GM19452 (cell line): Measurements from ENCODE around the gene KDM6A.
"Not testable (repeated sequence)": the region's sequence is repeated elsewhere in the genome, so short reads cannot be mapped to it uniquely, and the experiment has no call there.

ENCODE experiments used
- ATAC-seq: cut with Tn5 transposase; IDR thresholded peaks from one replicate; pipeline ENCODE4 v1.9.1; 2021; ENCODE audit not compliant: unreplicated experiment

The KDM6A gene

GRCh38 chrX:45068569-45068968 is 195.6 kb downstream of the KDM6A start:
- ATAC-seq = no peak

DNA sequence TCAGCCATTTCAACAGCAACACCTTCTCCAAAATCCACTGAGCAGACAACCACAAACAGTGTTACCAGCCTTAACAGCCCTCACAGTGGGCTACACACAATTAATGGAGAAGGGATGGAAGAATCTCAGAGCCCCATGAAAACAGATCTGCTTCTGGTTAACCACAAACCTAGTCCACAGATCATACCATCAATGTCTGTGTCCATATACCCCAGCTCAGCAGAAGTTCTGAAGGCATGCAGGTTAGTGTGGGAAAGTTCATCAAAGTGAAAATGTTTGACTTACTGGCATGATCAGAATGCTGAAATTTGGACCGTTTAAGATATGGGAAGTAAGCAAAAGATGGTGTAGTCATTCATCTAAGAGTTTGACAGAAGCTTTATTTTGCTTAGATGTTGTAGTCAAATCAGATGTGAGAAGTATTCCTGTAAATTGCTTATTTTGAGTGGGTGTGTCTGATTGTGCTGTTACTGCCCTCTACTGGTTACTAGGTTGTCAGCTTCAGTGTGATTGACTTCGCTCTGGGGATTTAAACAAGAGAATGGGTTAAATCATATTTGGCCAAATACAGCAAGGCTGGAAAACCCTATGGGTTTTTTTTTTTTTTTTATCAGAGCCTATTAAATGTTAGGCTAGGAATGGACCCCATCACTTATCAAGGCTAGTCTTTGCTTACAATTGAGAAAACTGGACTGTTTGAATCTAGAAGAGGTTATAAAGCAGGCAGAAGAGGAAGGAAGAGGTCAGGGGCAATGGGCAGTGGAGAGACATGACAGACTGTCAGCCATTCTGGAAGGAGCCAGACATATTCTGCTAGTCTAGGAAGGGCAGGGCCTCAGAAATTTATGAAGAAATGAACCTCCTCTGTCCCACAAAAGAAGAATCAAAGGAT is 197.4 kb downstream of the KDM6A start:
- ATAC-seq = no peak

DNA sequence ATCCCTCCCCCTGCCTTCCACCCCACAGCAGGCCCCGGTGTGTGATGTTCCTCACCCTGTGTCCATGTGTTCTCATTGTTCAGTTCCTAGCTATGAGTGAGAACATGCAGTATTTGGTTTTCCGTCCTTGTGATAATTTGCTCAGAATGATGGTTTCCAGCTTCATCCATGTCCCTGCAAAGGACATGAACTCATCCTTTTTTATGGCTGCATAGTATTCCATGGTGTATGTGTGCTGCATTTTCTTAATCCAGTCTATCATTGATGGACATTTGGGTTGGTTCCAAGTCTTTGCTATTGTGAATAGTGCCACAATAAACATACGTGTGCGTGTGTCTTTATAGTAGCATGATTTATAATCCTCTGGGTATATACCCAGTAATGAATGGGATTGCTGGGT is 200.0 kb downstream of the KDM6A start:
- not testable (repeated sequence) for ATAC-seq

GRCh38 chrX:45077748-45078424 is 204.9 kb downstream of the KDM6A start:
- ATAC-seq = peak; percentile 88

- no peak for ATAC-seq
These were observed 210.3 kb downstream of the KDM6A start for GRCh38 chrX:45083314-45083713.

- no peak for ATAC-seq
These were observed 237.5 kb downstream of the KDM6A start for GRCh38 chrX:45110494-45110893.

DNA sequence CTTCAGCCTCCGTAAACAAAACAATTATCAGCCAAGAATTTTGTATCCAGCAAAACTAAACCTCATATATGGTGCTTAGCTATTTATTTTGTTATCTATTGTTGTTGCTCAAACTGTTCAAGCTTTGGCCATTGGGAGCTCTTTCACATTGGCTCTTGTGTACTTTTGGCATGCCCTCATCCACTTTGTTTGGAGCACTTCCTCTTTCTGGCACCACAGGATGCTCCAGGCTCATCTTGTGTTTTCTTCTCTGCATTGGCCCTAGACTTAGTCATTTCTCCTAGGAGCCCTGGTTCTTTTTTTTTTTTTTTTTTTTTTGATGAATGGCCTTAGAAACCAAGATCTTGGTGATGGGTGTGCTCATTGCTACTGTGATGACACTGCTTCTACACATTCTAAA is 253.2 kb downstream of the KDM6A start:
- ATAC-seq = no peak

DNA sequence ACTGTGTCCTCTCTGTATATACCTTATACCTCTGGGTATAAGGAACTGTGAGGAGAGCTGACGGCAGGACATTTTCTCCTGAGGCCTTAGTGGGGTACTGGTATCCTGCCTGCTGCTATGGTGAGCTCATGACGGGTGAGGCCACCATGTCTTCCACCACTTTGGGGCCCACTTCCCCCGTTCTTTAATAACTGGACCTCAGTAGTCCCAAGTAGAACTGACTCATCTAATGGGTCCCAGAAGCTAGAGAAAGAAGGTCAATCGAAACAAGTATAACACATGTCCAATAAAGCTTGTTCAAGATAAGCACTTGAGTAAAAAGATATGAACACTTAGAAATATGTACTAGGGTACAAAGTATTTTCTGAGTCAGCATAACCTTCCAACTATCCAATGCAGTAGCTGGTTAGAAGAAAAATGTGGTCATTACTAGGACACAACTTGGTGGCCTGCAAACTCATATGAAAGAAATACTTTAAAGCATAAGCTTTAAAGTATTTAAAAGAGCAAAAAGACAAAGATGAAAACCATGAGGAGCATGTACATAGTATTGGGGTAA is 256.0 kb downstream of the KDM6A start:
- ATAC-seq = no peak

DNA sequence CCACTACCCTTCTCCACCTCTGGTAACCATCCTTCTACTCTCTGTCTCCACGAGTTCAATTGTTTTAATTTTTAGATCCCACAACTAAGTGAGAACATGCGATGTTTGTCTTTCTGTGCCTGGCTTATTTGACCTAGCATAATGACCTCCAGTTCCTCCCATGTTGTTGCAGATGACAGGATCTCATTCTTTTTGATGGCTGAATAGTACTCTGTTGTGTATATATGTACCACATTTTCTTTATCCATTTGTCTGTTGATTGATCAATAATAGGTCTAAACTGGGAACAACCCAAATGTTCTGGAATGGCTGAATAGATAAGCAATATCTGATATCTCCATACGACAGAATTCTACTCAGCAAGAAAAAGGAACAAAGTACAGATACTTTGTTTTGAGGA is 260.5 kb downstream of the KDM6A start:
- ATAC-seq = no peak

DNA sequence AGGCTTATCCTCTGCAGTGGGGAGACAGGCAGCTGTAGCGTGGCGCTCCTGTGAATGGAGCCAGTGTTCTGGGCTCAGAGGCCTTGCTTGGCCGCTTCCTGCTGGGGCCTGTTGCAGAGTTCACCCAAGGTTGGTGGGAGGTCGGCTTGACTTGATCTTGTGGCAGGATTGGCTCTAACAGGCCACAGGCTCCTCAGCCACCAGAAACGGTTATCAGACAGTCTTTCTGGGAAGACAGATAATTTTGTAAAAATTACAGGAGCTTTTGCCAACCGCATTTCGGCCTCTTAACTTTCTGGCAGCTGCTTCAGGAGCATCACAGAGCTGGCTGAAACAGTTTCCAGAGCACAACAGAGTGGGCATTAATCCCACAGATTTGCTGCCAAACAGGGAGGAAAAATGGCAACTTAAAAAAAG is 261.3 kb downstream of the KDM6A start:
- ATAC-seq = no peak

DNA sequence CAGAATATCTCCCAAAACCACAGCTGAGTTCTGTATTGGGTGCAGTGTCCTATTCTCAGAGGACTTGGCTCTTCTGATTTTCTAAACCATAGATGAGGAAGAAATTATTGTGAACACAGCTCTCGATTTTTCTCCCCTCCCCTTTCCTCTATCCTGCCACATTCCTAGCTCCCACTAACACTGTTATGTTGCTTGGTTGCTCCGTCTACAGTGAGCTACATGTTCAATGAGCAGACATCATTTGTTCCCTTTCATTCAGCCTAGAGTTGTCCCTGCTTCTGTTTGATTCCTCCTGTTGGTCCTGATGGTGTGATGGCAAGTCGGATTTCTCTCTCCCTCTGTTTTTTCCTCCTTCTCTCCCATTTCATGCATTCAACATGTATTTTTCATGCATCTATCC is 261.8 kb downstream of the KDM6A start:
- ATAC-seq = no peak

- not testable (repeated sequence) for ATAC-seq
These were observed 262.5 kb downstream of the KDM6A start for GRCh38 chrX:45135391-45136075.

DNA sequence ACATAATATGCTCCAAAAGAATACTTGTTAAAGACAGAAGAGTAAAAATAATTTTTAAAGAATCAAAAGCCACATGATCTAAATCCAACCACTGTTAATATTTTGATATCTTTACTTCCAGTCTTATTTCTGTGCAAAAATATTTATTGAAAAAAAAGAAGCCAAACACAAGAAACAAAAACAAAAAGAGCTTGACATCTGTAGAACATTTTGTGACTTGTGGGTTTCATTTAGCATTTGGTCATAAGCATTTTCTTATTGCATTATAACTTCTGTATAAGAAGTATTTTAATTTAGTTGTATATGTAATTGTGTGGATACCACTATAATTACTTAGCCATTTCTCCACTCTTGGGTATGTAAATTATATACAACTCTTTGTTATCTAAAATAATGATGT is 264.5 kb downstream of the KDM6A start:
- ATAC-seq = no peak

- no peak for ATAC-seq
These were observed 265.5 kb downstream of the KDM6A start for GRCh38 chrX:45138525-45138924.

- ATAC-seq = no peak
These were observed 267.8 kb downstream of the KDM6A start for GRCh38 chrX:45140812-45141211.

- no peak for ATAC-seq
These were observed 269.2 kb downstream of the KDM6A start for GRCh38 chrX:45142185-45142584.

DNA sequence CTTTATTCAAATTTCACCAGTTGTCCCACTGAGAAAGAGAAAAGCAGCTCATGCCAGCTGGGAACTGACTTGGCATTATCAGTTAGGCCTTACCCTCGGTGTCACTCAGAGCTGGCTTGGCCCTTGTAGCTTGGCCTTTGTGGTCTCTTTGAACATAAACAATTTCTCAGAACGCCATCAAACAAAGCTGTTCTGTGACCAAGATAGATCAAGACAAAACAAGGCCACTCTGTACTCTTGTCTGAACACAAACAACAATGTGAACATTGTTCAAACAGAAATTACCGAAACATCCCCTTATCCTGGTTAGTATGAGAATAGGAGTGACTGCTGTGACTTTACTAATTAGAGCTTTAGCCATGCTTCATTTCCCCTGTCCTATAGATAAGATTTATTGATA is 270.5 kb downstream of the KDM6A start:
- ATAC-seq = no peak

GRCh38 chrX:45145492-45146215 is 272.7 kb downstream of the KDM6A start:
- ATAC-seq = no peak

- no peak for ATAC-seq
These were observed 277.8 kb downstream of the KDM6A start for GRCh38 chrX:45150821-45151220.

DNA sequence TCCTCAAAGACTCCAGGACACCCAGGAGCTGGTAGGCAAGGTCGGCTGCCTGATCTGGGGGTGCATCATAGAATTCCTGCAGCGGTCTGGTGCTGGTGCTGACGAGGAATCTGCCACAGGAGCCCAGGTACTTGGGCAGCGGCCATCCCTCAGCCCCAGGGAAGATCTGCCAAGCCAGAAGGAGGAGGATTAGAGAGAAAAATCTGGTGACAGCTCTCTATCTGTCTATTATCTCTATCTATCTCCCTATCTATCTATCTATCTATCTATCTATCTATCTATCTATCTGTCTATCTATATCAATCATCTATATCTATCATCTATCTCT is 281.0 kb downstream of the KDM6A start:
- ATAC-seq = no peak

GRCh38 chrX:45154462-45154861 is 281.5 kb downstream of the KDM6A start:
- no peak for ATAC-seq
